Mesothelial cell of epicardium (in vitro differentiated cells): Measurements from ENCODE around the gene TRHDE. TPM values are rescaled to one million over a fixed set of nuclear protein-coding genes. Genes with fewer than 3 reads are reported as not detected.

ENCODE experiments used
- DNase-seq, 2 experiments: peaks; one replicate each; pipeline ENCODE4 v3.0.0; 2021; ENCODE audit warnings: low spot score in 2 of 2; ENCODE audit not compliant: unreplicated experiment in 2 of 2
- H3K27ac Mint-ChIP-seq: 2 replicates; pipeline ENCODE4 v1.8.0; 2021; ENCODE audit warnings: mixed read lengths
- H3K27me3 Mint-ChIP-seq: 2 replicates; pipeline ENCODE4 v1.8.0; 2021; ENCODE audit warnings: low read depth, mixed read lengths
- H3K36me3 Mint-ChIP-seq: 2 replicates; pipeline ENCODE4 v1.8.0; 2021; ENCODE audit warnings: mixed read lengths
- H3K4me1 Mint-ChIP-seq: 2 replicates; pipeline ENCODE4 v1.8.0; 2021; ENCODE audit warnings: mixed read lengths
- H3K4me3 Mint-ChIP-seq: 2 replicates; pipeline ENCODE4 v1.8.0; 2021; ENCODE audit warnings: mild to moderate bottlenecking, moderate library complexity, mixed read lengths
- H3K9me3 Mint-ChIP-seq: 2 replicates; pipeline ENCODE4 v1.8.0; 2021; ENCODE audit warnings: mixed read lengths
- CTCF ChIP-seq: fragments of 200-600 bp; sonication (generic); IDR thresholded peaks from one replicate; pipeline ENCODE4 v1.5.0; 2021; ENCODE audit warnings: antibody characterized with exemption; ENCODE audit not compliant: unreplicated experiment
- total RNA-seq: library from RNA; stranded (reverse); gene quantifications from 3 replicates; pipeline ENCODE4 v1.2.1, GENCODE V29; 2021

Gene TRHDE
- total RNA-seq, 1 donor from 2014 or later = 1.0 TPM

GRCh38 chr12:72274931-72275330, 2.8 kb downstream of the TRHDE start:
- Mint-ChIP-seq H3K4me3 (no peak overlapping the region), H3K36me3 (no peaks in the 10 kb centered on the region), H3K27ac (no peak overlapping the region), H3K4me1 (peaks cover 13% of the 10 kb centered on the region), H3K9me3 (no peaks in the 10 kb centered on the region), H3K27me3 (peaks cover 95% of the 10 kb centered on the region)
- no peak for TF ChIP-seq CTCF
- no peak for DNase-seq

- H3K27me3 Mint-ChIP-seq = peaks cover 95% of the 10 kb centered on the region
Measured at GRCh38 chr12:72275526-72275925, 3.4 kb downstream of the TRHDE start.

GRCh38 chr12:72276181-72276805, 4.1 kb downstream of the TRHDE start:
- Mint-ChIP-seq H3K27me3 (peaks cover 95% of the 10 kb centered on the region), H3K4me1 (peaks cover 12% of the 10 kb centered on the region), H3K36me3 (no peaks in the 10 kb centered on the region), H3K4me3 (no peak overlapping the region), H3K9me3 (no peaks in the 10 kb centered on the region), H3K27ac (no peak overlapping the region)
- DNase-seq = no peak
- no peak for TF ChIP-seq CTCF

More at GRCh38 chr12:72275526-72275925, 3.4 kb downstream of the TRHDE start:
- H3K4me1 Mint-ChIP-seq = peaks cover 13% of the 10 kb centered on the region
- no peak overlapping the region for H3K27ac Mint-ChIP-seq
- H3K36me3 Mint-ChIP-seq = no peaks in the 10 kb centered on the region
- H3K9me3 Mint-ChIP-seq = no peaks in the 10 kb centered on the region
- TF ChIP-seq CTCF = no peak
- DNase-seq = no peak
- no peak overlapping the region for H3K4me3 Mint-ChIP-seq

GRCh38 chr12:72277415-72277814, 5.2 kb downstream of the TRHDE start:
- TF ChIP-seq CTCF = no peak
- DNase-seq = no peak
- peaks cover 89% of the 10 kb centered on the region for H3K27me3 Mint-ChIP-seq
- no peaks in the 10 kb centered on the region for H3K36me3 Mint-ChIP-seq
- peaks cover 5% of the 10 kb centered on the region for H3K4me1 Mint-ChIP-seq
- no peak overlapping the region for H3K4me3 Mint-ChIP-seq
- no peak overlapping the region for H3K27ac Mint-ChIP-seq
- no peaks in the 10 kb centered on the region for H3K9me3 Mint-ChIP-seq

GRCh38 chr12:72278894-72279293, 6.7 kb downstream of the TRHDE start:
- TF ChIP-seq CTCF = no peak
- H3K27ac Mint-ChIP-seq = no peak overlapping the region
- H3K9me3 Mint-ChIP-seq = no peaks in the 10 kb centered on the region
- no peaks in the 10 kb centered on the region for H3K4me1 Mint-ChIP-seq
- H3K27me3 Mint-ChIP-seq = peaks cover 81% of the 10 kb centered on the region
- no peaks in the 10 kb centered on the region for H3K36me3 Mint-ChIP-seq
- DNase-seq = no peak
- H3K4me3 Mint-ChIP-seq = no peak overlapping the region

- TF ChIP-seq CTCF = no peak
- no peak overlapping the region for H3K27ac Mint-ChIP-seq
- H3K4me3 Mint-ChIP-seq = no peak overlapping the region
- no peak for DNase-seq
- no peaks in the 10 kb centered on the region for H3K4me1 Mint-ChIP-seq
- H3K36me3 Mint-ChIP-seq = no peaks in the 10 kb centered on the region
- peaks cover 58% of the 10 kb centered on the region for H3K27me3 Mint-ChIP-seq
- no peaks in the 10 kb centered on the region for H3K9me3 Mint-ChIP-seq
Measured at GRCh38 chr12:72281126-72281525, 9.0 kb downstream of the TRHDE start.
